Activated CD4-positive, alpha-beta T cell treated with anti-CD3 and anti-CD28 coated beads, Interleukin-2, Interleukin-4, amounts not matched to agents 100 ng/mL and 50 ng/mL, durations not matched to agents 16 hours and 8 hours (primary cell): ENCODE results near the gene ALK.
"Not testable (repeated sequence)": the region's sequence is repeated elsewhere in the genome, so short reads cannot be mapped to it uniquely, and the experiment has no call there.

ENCODE experiments used
- DNase-seq: peaks from one replicate; pipeline ENCODE4 v3.0.0-alpha.2; 2020; ENCODE audit warnings: low spot score

ALK gene

DNA sequence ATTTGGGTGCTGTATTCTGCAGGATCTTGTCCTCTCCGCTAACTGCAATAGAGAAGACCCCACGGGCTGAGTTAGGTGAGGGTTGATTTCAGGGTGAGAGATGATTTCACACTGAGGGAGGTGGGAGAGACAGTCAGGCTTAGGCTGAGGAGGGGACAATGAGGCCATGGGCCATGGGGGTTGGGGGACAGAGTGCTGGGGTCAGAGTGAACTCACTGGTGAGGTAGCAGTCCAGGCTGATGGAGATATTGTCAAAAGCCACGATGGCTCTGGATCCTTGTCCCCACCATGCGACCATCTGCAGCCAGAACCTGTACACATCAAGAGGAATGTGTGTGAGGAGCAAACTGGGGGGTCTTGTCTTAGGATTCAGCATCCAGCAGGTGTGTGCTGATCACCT, 646.2 kb downstream of the ALK start:
- no peak for DNase-seq

DNA sequence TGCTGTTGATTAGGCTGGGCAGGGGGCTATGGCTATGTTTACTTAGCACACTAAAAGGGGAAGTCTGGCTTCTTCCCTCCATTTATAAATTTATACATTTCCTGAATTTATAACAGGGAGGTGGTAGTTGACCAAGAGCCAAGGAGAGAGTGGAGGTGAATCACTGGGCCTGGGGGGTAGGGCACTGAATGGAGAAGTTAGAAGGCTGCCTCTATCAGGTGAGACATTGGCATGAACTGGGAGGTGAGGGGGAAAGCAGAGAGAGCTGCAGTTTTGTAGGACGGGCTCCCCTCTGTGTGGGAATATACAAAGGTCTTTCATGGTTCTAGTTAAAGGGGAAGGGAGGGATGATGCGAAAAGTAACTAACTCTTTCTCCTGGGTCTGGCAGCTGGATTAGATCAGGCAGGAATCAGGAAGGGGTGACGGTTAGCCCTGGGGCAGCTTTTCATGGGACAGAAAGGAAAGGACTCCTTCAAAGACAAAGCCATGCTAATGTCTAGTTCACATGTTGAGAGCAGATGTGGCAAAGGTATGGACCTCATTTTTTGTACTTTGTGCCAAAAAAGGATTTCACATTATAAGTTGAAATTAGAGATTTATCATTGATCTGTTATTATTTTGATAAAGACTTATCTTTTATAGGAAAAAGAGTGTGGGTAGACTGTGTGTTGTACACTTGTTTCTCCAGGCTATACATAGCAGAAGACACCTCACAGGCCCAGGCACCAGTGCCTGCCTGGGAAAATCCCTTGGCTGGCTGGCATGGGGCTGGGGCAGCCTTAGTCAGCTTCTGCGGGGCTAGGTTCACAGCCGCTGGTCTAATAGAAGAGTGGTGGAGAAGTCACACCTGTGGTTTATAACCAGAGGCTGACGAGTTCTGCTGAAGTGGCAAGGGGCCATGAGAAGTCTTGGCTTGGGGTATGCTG, 647.4 kb downstream of the ALK start:
- DNase-seq, result no peak

- no peak for DNase-seq
Measured at GRCh38 chr2:29273004-29273684, 648.2 kb downstream of the ALK start.

DNA sequence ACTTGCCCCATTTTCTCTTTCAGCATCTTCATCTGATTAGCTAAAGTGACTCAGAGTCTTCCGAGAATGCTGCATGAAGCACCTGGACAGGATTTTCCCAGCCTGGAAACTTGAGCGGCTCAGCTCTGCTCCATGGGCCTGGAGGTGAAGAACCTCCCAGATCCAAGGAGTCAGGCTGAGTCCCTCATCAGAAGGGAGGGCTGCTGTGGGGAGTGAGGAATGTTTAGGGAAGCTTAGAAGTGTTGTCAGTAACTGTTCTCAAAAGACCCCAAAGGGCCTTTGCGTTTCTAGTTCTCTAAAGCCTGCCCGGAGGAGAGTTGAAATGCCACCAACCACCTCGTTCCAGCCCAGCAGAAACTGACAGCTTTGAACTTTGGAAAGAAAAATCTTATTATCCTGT, 649.1 kb downstream of the ALK start:
- no peak for DNase-seq

- no peak for DNase-seq
Measured at GRCh38 chr2:29270701-29271121, 650.7 kb downstream of the ALK start.

DNA sequence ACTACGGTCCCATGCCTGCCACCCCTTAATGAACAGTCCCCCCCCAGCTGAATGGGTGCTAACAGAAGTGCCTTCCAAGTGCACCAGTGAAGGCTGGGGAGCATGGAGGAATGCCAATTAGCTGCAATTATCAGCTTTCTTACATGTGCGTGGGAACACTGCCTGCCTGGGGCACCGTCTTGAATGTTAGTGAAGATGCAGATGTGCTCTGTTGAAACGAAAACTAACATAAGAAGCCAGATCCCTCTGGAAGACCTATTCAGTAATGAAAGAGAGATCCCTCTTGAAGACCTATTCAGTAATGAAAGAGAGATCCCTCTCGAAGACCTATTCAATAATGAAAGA, 651.6 kb downstream of the ALK start:
- DNase-seq, result no peak

DNA sequence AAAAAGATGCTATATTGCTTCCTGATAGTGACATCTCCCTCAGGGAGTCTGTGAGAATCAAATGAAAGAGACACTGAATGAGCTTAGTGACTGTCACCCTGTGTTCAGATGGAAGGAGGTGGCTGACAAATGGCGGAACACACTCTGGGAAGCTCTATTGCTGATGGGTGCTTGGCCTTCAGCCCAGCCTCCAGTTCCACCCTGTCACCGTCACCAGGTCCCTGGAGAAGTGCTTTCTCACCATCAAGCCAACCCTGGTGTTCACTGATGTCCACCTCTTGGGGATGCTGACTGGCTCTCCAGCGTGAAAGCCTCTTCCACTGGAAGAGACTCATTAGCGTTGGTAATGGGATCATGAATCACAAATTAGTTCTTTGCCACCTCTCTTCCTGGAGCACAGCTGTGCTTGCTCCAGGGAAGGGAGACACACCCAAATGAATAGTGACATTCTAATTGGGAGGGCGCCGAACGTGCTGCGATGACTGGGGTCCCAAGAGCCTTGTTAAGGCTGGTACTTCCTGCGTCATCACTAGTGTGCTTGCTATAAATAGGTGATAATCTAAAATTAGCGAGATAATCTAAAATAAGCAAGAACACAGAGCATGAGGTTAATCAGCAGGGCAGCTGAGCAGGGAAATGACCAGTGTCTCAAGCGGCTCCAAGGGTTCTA, 652.2 kb downstream of the ALK start:
- DNase-seq, result no peak

GRCh38 chr2:29267720-29268119, 653.7 kb downstream of the ALK start:
- no peak for DNase-seq

GRCh38 chr2:29263886-29264285, 657.5 kb downstream of the ALK start:
- DNase-seq, result no peak

DNA sequence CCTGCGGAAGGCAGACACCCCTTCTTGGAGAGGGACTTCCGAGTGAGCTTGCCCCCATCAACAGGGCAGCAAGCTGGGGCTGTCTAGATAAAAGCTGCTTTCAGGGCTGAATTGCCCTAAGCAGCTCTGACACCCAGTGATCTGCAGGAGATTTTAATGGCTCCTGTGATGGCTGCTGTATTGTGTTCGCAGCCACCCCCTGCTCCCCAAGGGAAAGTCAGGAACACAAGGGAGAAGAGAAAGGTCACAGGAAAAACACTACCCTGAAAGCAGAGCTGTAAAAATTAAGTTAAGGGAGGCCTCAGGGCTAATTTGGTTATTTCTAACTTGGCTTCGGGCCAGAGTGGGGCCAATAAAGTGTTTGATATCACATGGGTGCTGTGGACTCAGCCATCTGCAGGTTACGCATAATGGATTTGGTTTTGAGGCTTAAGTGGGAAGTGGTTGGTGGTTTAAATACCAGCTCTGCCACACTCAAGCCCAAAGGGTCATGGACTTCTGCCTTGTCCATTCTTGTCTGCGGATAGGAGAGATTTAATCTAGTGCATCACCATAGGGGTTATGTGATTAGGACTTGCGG, 658.6 kb downstream of the ALK start:
- no peak for DNase-seq

- DNase-seq, result no peak
Measured at GRCh38 chr2:29261003-29261402, 660.4 kb downstream of the ALK start.

DNA sequence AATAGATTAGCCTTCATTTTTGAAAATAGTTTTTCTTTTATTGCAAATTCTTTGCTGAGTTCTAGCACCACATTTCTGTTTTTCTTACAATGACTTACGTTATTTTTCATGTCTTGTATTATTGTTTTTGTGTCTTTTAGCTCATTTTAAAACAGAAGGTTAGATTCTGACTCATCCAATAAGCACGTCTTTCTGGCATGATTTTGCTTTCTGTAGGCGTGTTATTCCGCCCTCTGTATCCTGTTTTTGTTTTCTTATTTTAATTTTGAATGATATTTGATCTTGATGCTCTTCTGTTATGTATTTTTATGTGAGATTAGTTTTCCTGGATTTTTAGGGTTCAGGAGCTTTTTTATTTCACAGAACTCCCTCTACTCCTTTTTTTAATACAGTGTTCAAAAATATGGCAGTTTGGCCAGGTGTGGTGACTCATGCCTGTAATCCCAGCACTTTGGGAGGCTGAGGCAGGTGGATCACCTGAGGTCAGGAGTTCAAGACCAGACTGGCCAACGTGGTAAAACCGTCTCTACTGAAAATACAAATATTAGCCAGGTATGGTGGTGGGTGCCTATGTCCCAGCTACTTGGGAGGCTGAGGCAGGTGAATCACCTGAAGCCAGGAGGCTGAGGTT, 661.1 kb downstream of the ALK start:
- no peak for DNase-seq

DNA sequence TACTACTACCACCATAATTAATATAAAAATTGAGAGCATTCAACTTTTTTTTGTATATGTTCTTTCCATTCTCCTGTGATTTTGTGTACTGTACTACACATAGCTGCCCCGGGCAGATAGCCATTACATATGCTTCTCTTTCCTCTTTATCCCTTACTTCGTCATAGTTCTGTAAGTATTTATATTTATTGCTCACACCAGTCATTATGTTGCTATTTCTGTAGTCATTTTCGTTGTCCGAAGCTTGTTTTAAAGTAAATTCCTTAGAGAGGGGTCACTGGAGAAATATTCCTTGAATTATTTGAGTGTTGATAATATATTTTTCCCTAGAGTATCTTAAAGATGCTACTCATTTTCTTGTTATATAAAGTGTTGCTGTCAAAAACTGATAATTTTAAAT, 662.2 kb downstream of the ALK start:
- no peak for DNase-seq

- no peak for DNase-seq
Measured at GRCh38 chr2:29255004-29255403, 666.4 kb downstream of the ALK start.

GRCh38 chr2:29253495-29254275, 667.7 kb downstream of the ALK start:
- DNase-seq, result not testable (repeated sequence)

DNA sequence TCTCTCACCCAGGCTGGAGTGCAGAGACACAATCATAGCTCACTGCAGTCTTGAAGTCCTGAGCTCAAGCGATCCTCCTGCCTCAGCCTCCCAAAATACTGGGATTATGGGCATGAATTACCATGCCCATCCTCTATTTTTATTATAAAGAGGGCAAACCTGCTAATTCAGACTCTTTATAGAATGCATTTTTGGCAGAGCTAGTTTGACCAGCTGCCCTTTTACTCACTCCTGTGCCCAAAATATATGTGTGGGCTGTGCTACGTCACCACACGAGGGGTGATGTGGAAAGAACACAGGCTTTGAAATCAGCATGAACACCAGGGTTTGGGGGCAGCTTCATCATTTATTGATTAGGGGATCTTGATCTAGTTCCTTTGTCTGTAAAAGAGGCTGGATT, 668.4 kb downstream of the ALK start:
- DNase-seq, result no peak

- DNase-seq, result no peak
Measured at GRCh38 chr2:29251406-29251805, 670.0 kb downstream of the ALK start.

DNA sequence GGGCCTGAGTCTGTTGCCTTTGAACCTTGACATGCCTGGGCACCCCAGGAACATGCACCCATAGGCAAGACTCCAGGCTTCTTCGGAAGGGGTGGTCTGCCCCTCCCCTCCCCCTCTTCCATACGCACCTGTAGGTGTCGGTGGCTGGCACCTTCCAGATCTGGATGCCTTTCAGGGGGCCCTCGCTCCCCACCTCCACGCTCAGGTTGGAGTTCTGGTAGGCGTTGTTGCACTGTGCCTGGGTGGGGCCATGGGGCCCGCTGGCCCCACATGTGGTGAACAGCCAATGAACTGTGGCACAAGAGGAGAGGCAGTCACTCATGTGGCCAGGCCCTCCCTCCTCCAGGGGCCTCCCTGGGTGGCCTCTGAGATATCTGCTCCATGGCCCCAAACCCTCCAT, 670.4 kb downstream of the ALK start:
- DNase-seq, result no peak

DNA sequence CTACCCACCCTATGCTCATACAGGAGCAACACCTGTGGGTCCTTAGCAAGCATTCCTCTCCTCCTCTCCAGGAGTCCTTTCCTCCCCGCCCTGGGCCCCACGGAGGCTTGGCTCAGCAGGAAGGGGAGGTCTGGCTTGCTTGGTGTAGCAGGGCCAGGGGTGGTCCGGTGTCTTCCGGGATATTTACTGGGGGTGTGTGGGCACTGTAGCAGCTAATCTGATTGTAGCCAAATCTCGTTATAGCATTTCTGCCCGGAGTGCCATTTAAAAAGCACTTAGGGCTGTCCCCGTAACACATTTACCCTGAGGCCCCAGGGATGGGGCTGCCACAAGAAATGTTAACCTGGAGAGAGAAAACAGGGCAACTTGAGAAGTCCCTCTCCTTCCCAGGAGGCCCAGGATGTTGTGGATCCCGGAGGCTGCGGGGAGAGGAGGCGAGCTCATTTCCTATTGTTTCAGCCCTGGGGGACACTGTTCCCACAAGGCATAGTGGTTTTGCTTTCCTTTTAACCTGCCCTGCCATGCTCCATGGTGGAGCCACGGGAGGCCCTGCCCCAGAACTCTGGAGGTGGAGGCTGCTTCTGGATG, 671.6 kb downstream of the ALK start:
- DNase-seq, result no peak

GRCh38 chr2:29247336-29247914, 674.0 kb downstream of the ALK start:
- DNase-seq, result no peak
